Measurements from ENCODE around the gene ASB15.

ASB15 gene

GRCh38 chr7:123571187-123571586, 30.4 kb upstream of the ASB15 start:
- Histone ChIP-seq H3K27ac (no peak overlapping the region), H3K27me3 (ENCODE audit: insufficient read depth, low read depth, severe bottlenecking) (no peaks in the 10 kb centered on the region), H3K36me3 (no peaks in the 10 kb centered on the region), H3K9me3 (ENCODE audit: severe bottlenecking) (no peaks in the 10 kb centered on the region), H3K4me3 (ENCODE audit: low read depth, low read length) (no peak overlapping the region)
- TF ChIP-seq CTCF (IDR thresholded peaks at IDR 0.05; ENCODE audit: low read depth, low read length) = no peak
- DNase-seq = no peak

- Histone ChIP-seq H3K36me3 (no peaks in the 10 kb centered on the region), H3K9me3 (ENCODE audit: severe bottlenecking) (no peaks in the 10 kb centered on the region), H3K4me3 (ENCODE audit: low read depth, low read length) (no peak overlapping the region), H3K27me3 (ENCODE audit: insufficient read depth, low read depth, severe bottlenecking) (no peaks in the 10 kb centered on the region), H3K27ac (no peak overlapping the region)
- DNase-seq = no peak
- no peak for TF ChIP-seq CTCF (IDR thresholded peaks at IDR 0.05; ENCODE audit: low read depth, low read length)
These were observed 29.9 kb upstream of the ASB15 start for GRCh38 chr7:123571684-123572083.

- DNase-seq = no peak
- no peak overlapping the region for H3K4me3 ChIP-seq (ENCODE audit: low read depth, low read length)
- H3K36me3 ChIP-seq = no peaks in the 10 kb centered on the region
- H3K9me3 ChIP-seq (ENCODE audit: severe bottlenecking) = no peaks in the 10 kb centered on the region
- no peaks in the 10 kb centered on the region for H3K27me3 ChIP-seq (ENCODE audit: insufficient read depth, low read depth, severe bottlenecking)
- H3K27ac ChIP-seq = no peak overlapping the region
- no peak for TF ChIP-seq CTCF (IDR thresholded peaks at IDR 0.05; ENCODE audit: low read depth, low read length)
These were observed 28.3 kb upstream of the ASB15 start for GRCh38 chr7:123573341-123573740.

- no peaks in the 10 kb centered on the region for H3K27me3 ChIP-seq (ENCODE audit: insufficient read depth, low read depth, severe bottlenecking)
- no peaks in the 10 kb centered on the region for H3K9me3 ChIP-seq (ENCODE audit: severe bottlenecking)
- H3K36me3 ChIP-seq = no peaks in the 10 kb centered on the region
- no peak for DNase-seq
- no peak overlapping the region for H3K27ac ChIP-seq
- H3K4me3 ChIP-seq (ENCODE audit: low read depth, low read length) = no peak overlapping the region
- TF ChIP-seq CTCF (IDR thresholded peaks at IDR 0.05; ENCODE audit: low read depth, low read length) = no peak
These were observed 27.6 kb upstream of the ASB15 start for GRCh38 chr7:123573896-123574467.

GRCh38 chr7:123579416-123579815, 22.2 kb upstream of the ASB15 start:
- Histone ChIP-seq H3K27me3 (ENCODE audit: insufficient read depth, low read depth, severe bottlenecking) (no peaks in the 10 kb centered on the region), H3K36me3 (no peaks in the 10 kb centered on the region), H3K27ac (no peak overlapping the region), H3K9me3 (ENCODE audit: severe bottlenecking) (no peaks in the 10 kb centered on the region), H3K4me3 (ENCODE audit: low read depth, low read length) (no peak overlapping the region)
- no peak for DNase-seq
- no peak for TF ChIP-seq CTCF (IDR thresholded peaks at IDR 0.05; ENCODE audit: low read depth, low read length)

Measured in WERI-Rb-1 (cell line).